HepG2 (cell line): ENCODE results near the gene CDK5RAP2. TPM values are rescaled to one million over a fixed set of nuclear protein-coding genes. Genes with fewer than 3 reads are reported as not detected.

ENCODE experiments used
- DR1 ChIP-seq: sonication (generic); formaldehyde crosslinking; IDR thresholded peaks from 2 replicates; pipeline ENCODE4 v1.8.0; 2021; ENCODE audit warnings: mild to moderate bottlenecking, missing genetic modification reagents, inconsistent platforms
- MTF1 ChIP-seq: sonication (generic); formaldehyde crosslinking; IDR thresholded peaks from 2 replicates; pipeline ENCODE4 v1.5.0; 2020; ENCODE audit warnings: missing genetic modification reagents
- STAG1 ChIP-seq: sonication (generic); formaldehyde crosslinking; IDR thresholded peaks from 2 replicates; pipeline ENCODE4 v1.4.0; 2020; ENCODE audit warnings: missing genetic modification reagents
- ZBTB42 ChIP-seq: sonication (generic); formaldehyde crosslinking; IDR thresholded peaks from 2 replicates; pipeline ENCODE4 v1.5.0; 2020; ENCODE audit warnings: mild to moderate bottlenecking, missing genetic modification reagents
- ZNF12 ChIP-seq: sonication (generic); formaldehyde crosslinking; IDR thresholded peaks from 2 replicates; pipeline ENCODE4 v1.5.0; 2020; ENCODE audit warnings: missing genetic modification reagents
- ZNF136 ChIP-seq: sonication (generic); formaldehyde crosslinking; IDR thresholded peaks from 2 replicates; pipeline ENCODE4 v1.8.1; 2022; ENCODE audit warnings: low read depth, mild to moderate bottlenecking, moderate library complexity, missing genetic modification reagents
- ZNF138 ChIP-seq: sonication (generic); formaldehyde crosslinking; IDR thresholded peaks from 2 replicates; pipeline ENCODE4 v1.5.0; 2020; ENCODE audit warnings: mild to moderate bottlenecking, low read depth, missing genetic modification reagents
- ZNF180 ChIP-seq: sonication (generic); formaldehyde crosslinking; IDR thresholded peaks from 2 replicates; pipeline ENCODE4 v1.4.0; 2020; ENCODE audit warnings: low read depth, missing genetic modification reagents, borderline replicate concordance
- ZNF224 ChIP-seq: sonication (generic); formaldehyde crosslinking; IDR thresholded peaks from 2 replicates; pipeline ENCODE4 v1.5.0; 2020; ENCODE audit warnings: mild to moderate bottlenecking, missing genetic modification reagents
- ZNF790 ChIP-seq: sonication (generic); formaldehyde crosslinking; IDR thresholded peaks from 2 replicates; pipeline ENCODE4 v1.8.0; 2022; ENCODE audit warnings: missing genetic modification reagents, mild to moderate bottlenecking, borderline replicate concordance
- polyA plus RNA-seq, 8 experiments: library from polyadenylated mRNA; depleted of rRNA in 3 of 8; stranded (reverse) in 7 of 8; unstranded in 1 of 8; fragments of >200 nt; fragmentation: Illumina TruSeq in 4 of 8; extraction: Trizol in 4 of 8; gene quantifications; 2 replicates each; pipeline versions ENCODE4 v1.2.1 to v1.2.3, GENCODE V29; 2011 to 2016; ENCODE audit warnings: low read depth in 4 of 8, missing spikeins in 1 of 8, mixed read lengths in 1 of 8; ENCODE audit not compliant: insufficient read depth in 1 of 8
- total RNA-seq, 5 experiments: library from RNA; depleted of rRNA; stranded (reverse); fragments of >200 nt; fragmentation: Illumina TruSeq; extraction: Trizol; gene quantifications; 2 replicates each; pipeline ENCODE4 v1.2.3, GENCODE V29; 2016; ENCODE audit warnings: low read depth in 1 of 5
- TF ChIP-seq, protein P1 (sequence below), 2 experiments: sonication (generic) in 1 of 2; formaldehyde crosslinking in 1 of 2; IDR thresholded peaks; 2 replicates each; pipeline versions ENCODE4 v1.4.0 to v1.6.1; 2016 to 2020; ENCODE audit warnings: borderline replicate concordance in 1 of 2, low read depth in 1 of 2, mild to moderate bottlenecking in 1 of 2, missing genetic modification reagents in 1 of 2
- TF ChIP-seq, protein P2 (sequence below): IDR thresholded peaks from 2 replicates; pipeline ENCODE4 v1.6.1; 2016; ENCODE audit warnings: mild to moderate bottlenecking
- TF ChIP-seq, protein P3 (sequence below): sonication (generic); formaldehyde crosslinking; IDR thresholded peaks from 2 replicates; pipeline ENCODE4 v1.4.0; 2020; ENCODE audit warnings: missing genetic modification reagents
- TF ChIP-seq, protein P4 (sequence below): sonication (generic); formaldehyde crosslinking; IDR thresholded peaks from 2 replicates; pipeline ENCODE4 v1.9.0; 2021; ENCODE audit warnings: missing genetic modification reagents, borderline replicate concordance
- TF ChIP-seq, protein P5 (sequence below): sonication (generic); formaldehyde crosslinking; IDR thresholded peaks from 2 replicates; pipeline ENCODE4 v1.9.0; 2021; ENCODE audit warnings: missing genetic modification reagents, borderline replicate concordance

CDK5RAP2 gene
- total and polyA plus RNA-seq, 2 of the 13 experiments (the other 11 are each of a cell fraction or from before 2014, with no cell fraction given), result 31.8 to 42.2 TPM

DNA sequence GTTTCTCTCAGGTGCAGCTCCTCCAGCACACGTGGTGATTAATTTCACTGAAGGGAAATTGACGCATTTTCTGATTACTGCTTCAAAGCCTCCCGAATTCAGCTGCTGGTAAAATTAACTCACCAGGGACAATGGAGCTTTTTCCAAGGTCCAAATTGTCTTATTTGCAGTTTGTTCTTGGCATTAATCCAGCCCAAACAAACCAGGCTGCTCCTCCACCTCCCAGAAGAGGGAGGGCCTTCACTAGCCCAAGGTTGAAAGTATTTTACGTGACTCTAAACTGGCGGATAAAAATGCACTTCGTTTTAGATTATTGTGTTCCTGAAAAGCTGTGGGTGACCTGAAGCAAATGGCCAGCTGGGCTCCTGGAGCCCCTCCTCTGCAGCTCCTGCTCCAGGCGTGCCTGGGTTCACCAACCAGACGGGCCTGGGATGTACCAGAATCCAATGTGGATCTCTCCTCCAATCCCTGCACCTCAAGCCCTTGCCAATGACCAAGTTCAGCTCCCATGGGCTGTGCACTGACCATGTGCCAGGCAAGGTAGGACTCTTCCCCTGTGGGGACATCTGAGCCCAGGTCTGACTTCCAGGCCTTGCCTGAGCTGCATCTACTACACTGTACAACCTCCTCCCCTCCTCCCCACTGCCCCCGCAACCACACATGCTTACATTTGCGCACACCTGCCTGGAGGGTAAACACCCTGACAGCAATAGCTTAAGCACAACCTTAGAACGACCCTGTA lies 193.4 kb downstream of the CDK5RAP2 start (continued):
- TF ChIP-seq, protein P1, sequence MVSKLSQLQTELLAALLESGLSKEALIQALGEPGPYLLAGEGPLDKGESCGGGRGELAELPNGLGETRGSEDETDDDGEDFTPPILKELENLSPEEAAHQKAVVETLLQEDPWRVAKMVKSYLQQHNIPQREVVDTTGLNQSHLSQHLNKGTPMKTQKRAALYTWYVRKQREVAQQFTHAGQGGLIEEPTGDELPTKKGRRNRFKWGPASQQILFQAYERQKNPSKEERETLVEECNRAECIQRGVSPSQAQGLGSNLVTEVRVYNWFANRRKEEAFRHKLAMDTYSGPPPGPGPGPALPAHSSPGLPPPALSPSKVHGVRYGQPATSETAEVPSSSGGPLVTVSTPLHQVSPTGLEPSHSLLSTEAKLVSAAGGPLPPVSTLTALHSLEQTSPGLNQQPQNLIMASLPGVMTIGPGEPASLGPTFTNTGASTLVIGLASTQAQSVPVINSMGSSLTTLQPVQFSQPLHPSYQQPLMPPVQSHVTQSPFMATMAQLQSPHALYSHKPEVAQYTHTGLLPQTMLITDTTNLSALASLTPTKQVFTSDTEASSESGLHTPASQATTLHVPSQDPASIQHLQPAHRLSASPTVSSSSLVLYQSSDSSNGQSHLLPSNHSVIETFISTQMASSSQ (IDR thresholded peaks at IDR 0.05; ENCODE audit: low read depth), result no peak
- TF ChIP-seq, protein P1 (CRISPR knock-in tag; IDR thresholded peaks at IDR 0.05; ENCODE audit: borderline replicate concordance), result peak; percentile 37; the same call in 1 of the 2 replicates
- TF ChIP-seq ZNF138, result no peak
- TF ChIP-seq, protein P2, sequence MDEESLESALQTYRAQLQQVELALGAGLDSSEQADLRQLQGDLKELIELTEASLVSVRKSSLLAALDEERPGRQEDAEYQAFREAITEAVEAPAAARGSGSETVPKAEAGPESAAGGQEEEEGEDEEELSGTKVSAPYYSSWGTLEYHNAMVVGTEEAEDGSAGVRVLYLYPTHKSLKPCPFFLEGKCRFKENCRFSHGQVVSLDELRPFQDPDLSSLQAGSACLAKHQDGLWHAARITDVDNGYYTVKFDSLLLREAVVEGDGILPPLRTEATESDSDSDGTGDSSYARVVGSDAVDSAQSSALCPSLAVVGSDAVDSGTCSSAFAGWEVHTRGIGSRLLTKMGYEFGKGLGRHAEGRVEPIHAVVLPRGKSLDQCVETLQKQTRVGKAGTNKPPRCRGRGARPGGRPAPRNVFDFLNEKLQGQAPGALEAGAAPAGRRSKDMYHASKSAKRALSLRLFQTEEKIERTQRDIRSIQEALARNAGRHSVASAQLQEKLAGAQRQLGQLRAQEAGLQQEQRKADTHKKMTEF, result no peak
- TF ChIP-seq ZBTB42 (CRISPR knock-in tag), result no peak
- TF ChIP-seq STAG1 (CRISPR knock-in tag), result no peak
- TF ChIP-seq ZNF180, result no peak
- peak; percentile 65; the same call in 1 of the 2 replicates for TF ChIP-seq ZNF12 (CRISPR knock-in tag)
- TF ChIP-seq, protein P3, sequence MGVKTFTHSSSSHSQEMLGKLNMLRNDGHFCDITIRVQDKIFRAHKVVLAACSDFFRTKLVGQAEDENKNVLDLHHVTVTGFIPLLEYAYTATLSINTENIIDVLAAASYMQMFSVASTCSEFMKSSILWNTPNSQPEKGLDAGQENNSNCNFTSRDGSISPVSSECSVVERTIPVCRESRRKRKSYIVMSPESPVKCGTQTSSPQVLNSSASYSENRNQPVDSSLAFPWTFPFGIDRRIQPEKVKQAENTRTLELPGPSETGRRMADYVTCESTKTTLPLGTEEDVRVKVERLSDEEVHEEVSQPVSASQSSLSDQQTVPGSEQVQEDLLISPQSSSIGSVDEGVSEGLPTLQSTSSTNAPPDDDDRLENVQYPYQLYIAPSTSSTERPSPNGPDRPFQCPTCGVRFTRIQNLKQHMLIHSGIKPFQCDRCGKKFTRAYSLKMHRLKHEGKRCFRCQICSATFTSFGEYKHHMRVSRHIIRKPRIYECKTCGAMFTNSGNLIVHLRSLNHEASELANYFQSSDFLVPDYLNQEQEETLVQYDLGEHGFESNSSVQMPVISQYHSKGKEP (CRISPR knock-in tag), result no peak
- no peak for TF ChIP-seq MTF1
- TF ChIP-seq, protein P4, sequence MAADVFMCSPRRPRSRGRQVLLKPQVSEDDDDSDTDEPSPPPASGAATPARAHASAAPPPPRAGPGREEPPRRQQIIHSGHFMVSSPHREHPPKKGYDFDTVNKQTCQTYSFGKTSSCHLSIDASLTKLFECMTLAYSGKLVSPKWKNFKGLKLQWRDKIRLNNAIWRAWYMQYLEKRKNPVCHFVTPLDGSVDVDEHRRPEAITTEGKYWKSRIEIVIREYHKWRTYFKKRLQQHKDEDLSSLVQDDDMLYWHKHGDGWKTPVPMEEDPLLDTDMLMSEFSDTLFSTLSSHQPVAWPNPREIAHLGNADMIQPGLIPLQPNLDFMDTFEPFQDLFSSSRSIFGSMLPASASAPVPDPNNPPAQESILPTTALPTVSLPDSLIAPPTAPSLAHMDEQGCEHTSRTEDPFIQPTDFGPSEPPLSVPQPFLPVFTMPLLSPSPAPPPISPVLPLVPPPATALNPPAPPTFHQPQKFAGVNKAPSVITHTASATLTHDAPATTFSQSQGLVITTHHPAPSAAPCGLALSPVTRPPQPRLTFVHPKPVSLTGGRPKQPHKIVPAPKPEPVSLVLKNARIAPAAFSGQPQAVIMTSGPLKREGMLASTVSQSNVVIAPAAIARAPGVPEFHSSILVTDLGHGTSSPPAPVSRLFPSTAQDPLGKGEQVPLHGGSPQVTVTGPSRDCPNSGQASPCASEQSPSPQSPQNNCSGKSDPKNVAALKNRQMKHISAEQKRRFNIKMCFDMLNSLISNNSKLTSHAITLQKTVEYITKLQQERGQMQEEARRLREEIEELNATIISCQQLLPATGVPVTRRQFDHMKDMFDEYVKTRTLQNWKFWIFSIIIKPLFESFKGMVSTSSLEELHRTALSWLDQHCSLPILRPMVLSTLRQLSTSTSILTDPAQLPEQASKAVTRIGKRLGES (CRISPR knock-in tag), result no peak
- no peak for TF ChIP-seq DR1 (CRISPR knock-in tag)
- TF ChIP-seq ZNF224, result no peak
- no peak for TF ChIP-seq ZNF136 (CRISPR knock-in tag)
- TF ChIP-seq ZNF790, result no peak
- TF ChIP-seq, protein P5, sequence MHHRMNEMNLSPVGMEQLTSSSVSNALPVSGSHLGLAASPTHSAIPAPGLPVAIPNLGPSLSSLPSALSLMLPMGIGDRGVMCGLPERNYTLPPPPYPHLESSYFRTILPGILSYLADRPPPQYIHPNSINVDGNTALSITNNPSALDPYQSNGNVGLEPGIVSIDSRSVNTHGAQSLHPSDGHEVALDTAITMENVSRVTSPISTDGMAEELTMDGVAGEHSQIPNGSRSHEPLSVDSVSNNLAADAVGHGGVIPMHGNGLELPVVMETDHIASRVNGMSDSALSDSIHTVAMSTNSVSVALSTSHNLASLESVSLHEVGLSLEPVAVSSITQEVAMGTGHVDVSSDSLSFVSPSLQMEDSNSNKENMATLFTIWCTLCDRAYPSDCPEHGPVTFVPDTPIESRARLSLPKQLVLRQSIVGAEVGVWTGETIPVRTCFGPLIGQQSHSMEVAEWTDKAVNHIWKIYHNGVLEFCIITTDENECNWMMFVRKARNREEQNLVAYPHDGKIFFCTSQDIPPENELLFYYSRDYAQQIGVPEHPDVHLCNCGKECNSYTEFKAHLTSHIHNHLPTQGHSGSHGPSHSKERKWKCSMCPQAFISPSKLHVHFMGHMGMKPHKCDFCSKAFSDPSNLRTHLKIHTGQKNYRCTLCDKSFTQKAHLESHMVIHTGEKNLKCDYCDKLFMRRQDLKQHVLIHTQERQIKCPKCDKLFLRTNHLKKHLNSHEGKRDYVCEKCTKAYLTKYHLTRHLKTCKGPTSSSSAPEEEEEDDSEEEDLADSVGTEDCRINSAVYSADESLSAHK (CRISPR knock-in tag), result no peak
